PC-3 (cell line): ENCODE results near the gene TGFB1I1. TPM values are rescaled to one million over a fixed set of nuclear protein-coding genes. Genes with fewer than 3 reads are reported as not detected.

ENCODE experiments used
- ATAC-seq: fragments of 200-7000 bp; cut with Tn5 transposase; 2 replicates; pipeline ENCODE4 v1.9.1; 2020; ENCODE audit warnings: mild to moderate bottlenecking, moderate library complexity
- BruUV-seq: library from RNA; stranded (reverse); fragments of 400-500 nt; replicated peaks from 2 replicates; lab custom pipeline; 2021; lab: Mats Ljungman, UMichigan
- CTCF ChIA-PET: fragments of 300-600 bp; sonication (Branson Sonifier 250); formaldehyde crosslinking; loops from one replicate; lab custom pipeline; 2022; ENCODE audit warnings: antibody characterized with exemption; lab: Charles Lee
- POLR2A ChIA-PET: fragments of 300-600 bp; sonication (Branson Sonifier 250); formaldehyde crosslinking; loops from one replicate; lab custom pipeline; 2022; ENCODE audit warnings: antibody characterized with exemption; ENCODE audit not compliant: unreplicated experiment; lab: Charles Lee
- DNase-seq: peaks from one replicate; pipeline ENCODE4 v3.0.0-alpha.2; 2015
- H2AFZ ChIP-seq: fragments of 300-600 bp; sonication (generic); 2 replicates; pipeline ENCODE4 v1.6.0; 2016; ENCODE audit warnings: antibody characterized with exemption, low read length
- H3F3A ChIP-seq: fragments of 300-600 bp; sonication (generic); one replicate; pipeline ENCODE4 v1.6.0; 2017; ENCODE audit warnings: antibody characterized with exemption, low read length, control low read depth, mild to moderate bottlenecking; ENCODE audit not compliant: unreplicated experiment
- H3K27ac ChIP-seq: fragments of 300-600 bp; sonication (generic); 2 replicates; pipeline ENCODE4 v1.5.1; 2016; ENCODE audit warnings: mild to moderate bottlenecking, low read length
- H3K27me3 ChIP-seq: fragments of 300-600 bp; sonication (generic); 2 replicates; pipeline ENCODE4 v1.6.1; 2016; ENCODE audit warnings: low read length, mixed read lengths
- H3K36me3 ChIP-seq: fragments of 300-600 bp; sonication (generic); 2 replicates; pipeline ENCODE4 v1.6.1; 2016; ENCODE audit warnings: low read depth, mixed run types, low read length, mixed read lengths
- H3K4me1 ChIP-seq: fragments of 300-600 bp; sonication (generic); 2 replicates; pipeline ENCODE4 v1.5.1; 2016; ENCODE audit warnings: low read length; ENCODE audit not compliant: insufficient read depth
- H3K4me2 ChIP-seq: fragments of 300-600 bp; sonication (generic); 2 replicates; pipeline ENCODE4 v1.6.0; 2016; ENCODE audit warnings: low read length
- H3K4me3 ChIP-seq: fragments of 300-600 bp; sonication (generic); 2 replicates; pipeline ENCODE4 v1.5.1; 2016; ENCODE audit warnings: mild to moderate bottlenecking, low read length, mixed read lengths
- H3K79me2 ChIP-seq: fragments of 300-600 bp; sonication (generic); 2 replicates; pipeline ENCODE4 v1.6.1; 2017; ENCODE audit warnings: low read length, mixed read lengths
- H3K9ac ChIP-seq: fragments of 300-600 bp; sonication (generic); 2 replicates; pipeline ENCODE4 v1.6.0; 2016; ENCODE audit warnings: mild to moderate bottlenecking, low read length
- H3K9me2 ChIP-seq: fragments of 300-600 bp; sonication (generic); replicated peaks from 2 replicates; pipeline ENCODE4 v1.6.1; 2016; ENCODE audit warnings: mixed run types, low read length, mixed read lengths
- H3K9me3 ChIP-seq: fragments of 300-600 bp; sonication (generic); 2 replicates; pipeline ENCODE4 v1.6.1; 2016; ENCODE audit warnings: low read length, mixed read lengths
- H4K20me1 ChIP-seq: fragments of 300-600 bp; sonication (generic); 2 replicates; pipeline ENCODE4 v1.6.1; 2016; ENCODE audit warnings: low read length, mixed read lengths
- CTCF ChIP-seq: fragments of 300-600 bp; sonication (generic); conservative IDR thresholded peaks from 2 replicates; pipeline ENCODE4 v1.5.1; 2017; ENCODE audit warnings: antibody characterized with exemption, low read depth, mild to moderate bottlenecking, low read length
- EZH2 ChIP-seq: fragments of 300-600 bp; sonication (generic); IDR thresholded peaks from one replicate; pipeline ENCODE4 v1.6.1; 2017; ENCODE audit warnings: antibody characterized with exemption, mild to moderate bottlenecking, low read length; ENCODE audit not compliant: unreplicated experiment
- EZH2phosphoT487 ChIP-seq: fragments of 300-600 bp; sonication (generic); IDR thresholded peaks from 2 replicates; pipeline ENCODE4 v1.6.1; 2018; ENCODE audit warnings: mild to moderate bottlenecking, antibody characterized with exemption, low read length, borderline replicate concordance
- intact Hi-C: fragments of 100-400 bp; cut with micrococcal nuclease; formaldehyde crosslinking; loops from 2 replicates; pipeline ENCODE4 v1.9.0; 2023
- total RNA-seq: library from RNA; depleted of rRNA; stranded (reverse); fragments of >200 nt; gene quantifications from 2 replicates; pipeline ENCODE4 v1.2.3, GENCODE V29; 2014

Gene TGFB1I1
- total RNA-seq, 1 experiment from 2014 or later, result 11.2 TPM

GRCh38 chr16:31461201-31461920, 10.6 kb upstream of the TGFB1I1 start:
- intact Hi-C loops, result no loop called here
- CTCF ChIA-PET, result interaction anchor here (0.6 to 1.1 kb wide), 2 partner anchors 27 to 296 kb away, joined by 3 read pairs; no protein-coding TSS in a partner anchor
- Histone ChIP-seq H3F3A (no peaks in the 10 kb centered on the region), H3K27me3 (no peaks in the 10 kb centered on the region), H3K9ac (no peak overlapping the region), H2AFZ (no peak overlapping the region), H4K20me1 (no peaks in the 10 kb centered on the region), H3K36me3 (no peaks in the 10 kb centered on the region), H3K79me2 (peaks cover 17% of the 10 kb centered on the region; the same call in 1 of the 2 replicates), H3K27ac (no peak overlapping the region), H3K4me1 (peaks cover 13% of the 10 kb centered on the region), H3K4me3 (no peak overlapping the region), H3K4me2 (no peak overlapping the region), H3K9me3 (no peaks in the 10 kb centered on the region), H3K9me2 (no peaks in the 10 kb centered on the region)
- POLR2A ChIA-PET, result interaction anchor here (1.2 kb wide), 1 partner anchor 10 kb away, joined by 5 read pairs; the partner anchor contains the start of gene TGFB1I1
- TF ChIP-seq EZH2phosphoT487 (no peak), CTCF (no peak), EZH2 (no peak)
- BruUV-seq, result no TSS peak
- DNase-seq (no peak), ATAC-seq (no peak)

GRCh38 chr16:31461921-31462804, 9.8 kb upstream of the TGFB1I1 start:
- DNase-seq, result no peak
- no peak for TF ChIP-seq EZH2phosphoT487
- TF ChIP-seq CTCF, result no peak
- no peak for TF ChIP-seq EZH2
- Histone ChIP-seq H3K36me3 (no peaks in the 10 kb centered on the region), H3K27ac (no peak overlapping the region), H3K4me1 (peaks cover 13% of the 10 kb centered on the region), H3K9me2 (no peaks in the 10 kb centered on the region), H3K9ac (no peak overlapping the region), H3K27me3 (no peaks in the 10 kb centered on the region), H3K4me3 (no peak overlapping the region), H3K79me2 (peaks cover 17% of the 10 kb centered on the region; the same call in 1 of the 2 replicates), H3K4me2 (no peak overlapping the region), H3K9me3 (no peaks in the 10 kb centered on the region), H2AFZ (no peak overlapping the region), H4K20me1 (no peaks in the 10 kb centered on the region), H3F3A (no peaks in the 10 kb centered on the region)
- intact Hi-C loops, result no loop called here
- BruUV-seq, result no TSS peak
- ATAC-seq, result no peak
- ChIA-PET CTCF (no interaction called here), POLR2A (no interaction called here)
